GM23338 (cell line): ENCODE measurements around the gene IL11. TPM values are rescaled to one million over a fixed set of nuclear protein-coding genes. Genes with fewer than 3 reads are reported as not detected.

Source experiments
- ATAC-seq: fragments of 200-7000 bp; cut with Tn5 transposase; 3 replicates; pipeline ENCODE4 v1.9.1; 2020
- DNase-seq: peaks from one replicate; pipeline ENCODE4 v3.0.0-alpha.2; 2015; ENCODE audit warnings: low spot score
- H2AFZ ChIP-seq: fragments of 200-600 bp; sonication (generic); 2 replicates; pipeline ENCODE4 v1.8.0; 2016; ENCODE audit warnings: antibody characterized with exemption, mild to moderate bottlenecking, moderate library complexity
- H3F3A ChIP-seq: fragments of 200-600 bp; sonication (generic); replicated peaks from 2 replicates; pipeline ENCODE4 v1.8.0; 2017; ENCODE audit warnings: antibody characterized with exemption, mixed run types, low read depth
- H3K27ac ChIP-seq: fragments of 200-600 bp; sonication (generic); 2 replicates; pipeline ENCODE4 v1.6.1; 2016; ENCODE audit warnings: low read depth
- H3K27me3 ChIP-seq: fragments of 200-600 bp; sonication (generic); 2 replicates; pipeline ENCODE4 v1.8.0; 2016; ENCODE audit warnings: mild to moderate bottlenecking, mixed run types, moderate library complexity; ENCODE audit not compliant: insufficient read depth
- H3K36me3 ChIP-seq: fragments of 200-600 bp; sonication (generic); 2 replicates; pipeline ENCODE4 v1.8.0; 2016; ENCODE audit warnings: mild to moderate bottlenecking; ENCODE audit not compliant: insufficient read depth
- H3K4me1 ChIP-seq: fragments of 200-600 bp; sonication (generic); 2 replicates; pipeline ENCODE4 v1.8.0; 2016; ENCODE audit warnings: mild to moderate bottlenecking, moderate library complexity; ENCODE audit not compliant: insufficient read depth
- H3K4me2 ChIP-seq: fragments of 200-600 bp; sonication (generic); 2 replicates; pipeline ENCODE4 v1.7.1; 2017; ENCODE audit warnings: mixed run types
- H3K4me3 ChIP-seq: fragments of 200-600 bp; sonication (generic); 2 replicates; pipeline ENCODE4 v1.6.1; 2016; ENCODE audit warnings: mixed run types
- H3K79me2 ChIP-seq: fragments of 200-600 bp; sonication (generic); replicated peaks from 2 replicates; pipeline ENCODE4 v1.8.0; 2017; ENCODE audit warnings: mild to moderate bottlenecking; ENCODE audit not compliant: insufficient read depth
- H3K9me2 ChIP-seq: fragments of 200-600 bp; sonication (generic); 2 replicates; pipeline ENCODE4 v1.8.0; 2017; ENCODE audit not compliant: insufficient read depth
- H4K20me1 ChIP-seq: fragments of 200-600 bp; sonication (generic); replicated peaks from 2 replicates; pipeline ENCODE4 v1.8.0; 2017; ENCODE audit warnings: mild to moderate bottlenecking; ENCODE audit not compliant: insufficient read depth
- H3K27ac Mint-ChIP-seq: 2 replicates; pipeline ENCODE4 v1.8.0; 2020; ENCODE audit warnings: inconsistent platforms, mild to moderate bottlenecking, moderate library complexity, mixed read lengths
- H3K27me3 Mint-ChIP-seq: 3 replicates; pipeline ENCODE4 v1.8.0; 2022; ENCODE audit warnings: low read depth, mild to moderate bottlenecking, moderate library complexity, mixed read lengths, inconsistent platforms; ENCODE audit not compliant: insufficient read depth, poor library complexity
- H3K36me3 Mint-ChIP-seq: 3 replicates; pipeline ENCODE4 v1.8.0; 2021; ENCODE audit warnings: low read depth, mild to moderate bottlenecking, inconsistent platforms, moderate library complexity, mixed read lengths
- H3K4me1 Mint-ChIP-seq: 3 replicates; pipeline ENCODE4 v1.8.0; 2020; ENCODE audit warnings: mild to moderate bottlenecking, inconsistent platforms, mixed read lengths
- H3K4me3 Mint-ChIP-seq: 3 replicates; pipeline ENCODE4 v1.8.0; 2021; ENCODE audit warnings: moderate library complexity, mild to moderate bottlenecking, inconsistent platforms, mixed read lengths
- H3K9me3 Mint-ChIP-seq: 3 replicates; pipeline ENCODE4 v1.8.0; 2020; ENCODE audit warnings: moderate library complexity, mild to moderate bottlenecking, inconsistent platforms, mixed read lengths
- CREB1 ChIP-seq: fragments of 250-450 bp; sonication (Bioruptor Pico); IDR thresholded peaks from 2 replicates; pipeline ENCODE4 v1.5.0; 2020; ENCODE audit warnings: low read depth, mild to moderate bottlenecking, moderate library complexity
- EZH2 ChIP-seq: fragments of 200-600 bp; sonication (generic); IDR thresholded peaks from one replicate; pipeline ENCODE4 v1.8.0; 2017; ENCODE audit warnings: antibody characterized with exemption, mild to moderate bottlenecking, low read depth; ENCODE audit not compliant: unreplicated experiment
- EZH2phosphoT487 ChIP-seq: fragments of 200-600 bp; sonication (generic); IDR thresholded peaks from one replicate; pipeline ENCODE4 v1.8.1; 2018; ENCODE audit warnings: antibody characterized with exemption; ENCODE audit not compliant: unreplicated experiment
- JUNB ChIP-seq: IDR thresholded peaks from one replicate; pipeline ENCODE4 v1.6.1; 2016; ENCODE audit warnings: antibody characterized with exemption; ENCODE audit not compliant: unreplicated experiment
- POLR2AphosphoS5 ChIP-seq: IDR thresholded peaks from 2 replicates; pipeline ENCODE4 v1.6.1; 2016; ENCODE audit warnings: antibody characterized with exemption, low read depth
- STAT1 ChIP-seq: IDR thresholded peaks from one replicate; pipeline ENCODE4 v1.6.1; 2016; ENCODE audit warnings: antibody characterized with exemption; ENCODE audit not compliant: unreplicated experiment
- polyA plus RNA-seq: library from polyadenylated mRNA; unstranded; fragments of >200 nt; fragmentation: Nextera tagmentation; extraction: Ambion mirVana; gene quantifications from 2 replicates; pipeline ENCODE4 v1.2.1, GENCODE V29; 2016
- total RNA-seq: library from RNA; depleted of rRNA; stranded (reverse); fragments of >200 nt; shearing (Covaris generic); gene quantifications from 2 replicates; pipeline ENCODE4 v1.2.3, GENCODE V29; 2014
- TF ChIP-seq, protein P1 (sequence below), 2 experiments: fragments of 200-600 bp in 1 of 2; sonication (generic) in 1 of 2; conservative IDR thresholded peaks; 2 replicates each; pipeline versions ENCODE4 v1.5.1 to v1.6.1; 2016 to 2017; ENCODE audit warnings: antibody characterized with exemption in 2 of 2, low read depth in 2 of 2, mild to moderate bottlenecking in 2 of 2, moderate library complexity in 1 of 2
- TF ChIP-seq, protein P2 (sequence below): fragments of 250-450 bp; sonication (Bioruptor Pico); IDR thresholded peaks from 2 replicates; pipeline ENCODE4 v1.5.0; 2020; ENCODE audit warnings: mild to moderate bottlenecking, moderate library complexity
- TF ChIP-seq, protein P3 (sequence below): IDR thresholded peaks from 2 replicates; pipeline ENCODE4 v1.6.1; 2016; ENCODE audit warnings: antibody characterized with exemption

IL11 gene
- total and polyA plus RNA-seq, 2 experiments from 2014 or later, result 0.58 to 2.2 TPM

DNA sequence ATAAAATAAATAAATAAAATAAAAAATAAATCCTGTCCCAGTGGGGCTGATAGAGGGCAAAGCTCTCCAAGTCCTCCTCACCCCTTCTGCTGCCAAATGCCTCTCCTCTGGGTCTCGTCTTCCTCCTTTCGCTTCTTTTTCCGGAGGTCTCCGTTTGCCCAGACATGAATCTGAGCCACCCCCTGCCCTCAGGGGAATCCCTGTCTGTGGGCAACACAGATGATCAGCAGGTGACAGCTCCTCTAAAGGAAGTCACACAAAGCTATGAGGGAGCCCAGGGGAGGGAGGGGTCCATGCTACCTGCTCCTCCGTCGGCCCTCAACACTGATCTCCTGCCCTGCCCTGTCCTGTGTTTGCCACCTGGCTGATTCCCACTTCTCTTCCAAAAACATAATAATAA lies 45.6 kb downstream of the IL11 start (continued):
- TF ChIP-seq, protein P1, sequence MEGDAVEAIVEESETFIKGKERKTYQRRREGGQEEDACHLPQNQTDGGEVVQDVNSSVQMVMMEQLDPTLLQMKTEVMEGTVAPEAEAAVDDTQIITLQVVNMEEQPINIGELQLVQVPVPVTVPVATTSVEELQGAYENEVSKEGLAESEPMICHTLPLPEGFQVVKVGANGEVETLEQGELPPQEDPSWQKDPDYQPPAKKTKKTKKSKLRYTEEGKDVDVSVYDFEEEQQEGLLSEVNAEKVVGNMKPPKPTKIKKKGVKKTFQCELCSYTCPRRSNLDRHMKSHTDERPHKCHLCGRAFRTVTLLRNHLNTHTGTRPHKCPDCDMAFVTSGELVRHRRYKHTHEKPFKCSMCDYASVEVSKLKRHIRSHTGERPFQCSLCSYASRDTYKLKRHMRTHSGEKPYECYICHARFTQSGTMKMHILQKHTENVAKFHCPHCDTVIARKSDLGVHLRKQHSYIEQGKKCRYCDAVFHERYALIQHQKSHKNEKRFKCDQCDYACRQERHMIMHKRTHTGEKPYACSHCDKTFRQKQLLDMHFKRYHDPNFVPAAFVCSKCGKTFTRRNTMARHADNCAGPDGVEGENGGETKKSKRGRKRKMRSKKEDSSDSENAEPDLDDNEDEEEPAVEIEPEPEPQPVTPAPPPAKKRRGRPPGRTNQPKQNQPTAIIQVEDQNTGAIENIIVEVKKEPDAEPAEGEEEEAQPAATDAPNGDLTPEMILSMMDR (conservative IDR thresholded peaks at IDR 0.05; ENCODE audit: low read depth in 2 of 2), result no peak
- no peak for TF ChIP-seq CREB1 (CRISPR knock-in tag)
- TF ChIP-seq STAT1, result no peak
- no peak for TF ChIP-seq POLR2AphosphoS5
- TF ChIP-seq, protein P2, sequence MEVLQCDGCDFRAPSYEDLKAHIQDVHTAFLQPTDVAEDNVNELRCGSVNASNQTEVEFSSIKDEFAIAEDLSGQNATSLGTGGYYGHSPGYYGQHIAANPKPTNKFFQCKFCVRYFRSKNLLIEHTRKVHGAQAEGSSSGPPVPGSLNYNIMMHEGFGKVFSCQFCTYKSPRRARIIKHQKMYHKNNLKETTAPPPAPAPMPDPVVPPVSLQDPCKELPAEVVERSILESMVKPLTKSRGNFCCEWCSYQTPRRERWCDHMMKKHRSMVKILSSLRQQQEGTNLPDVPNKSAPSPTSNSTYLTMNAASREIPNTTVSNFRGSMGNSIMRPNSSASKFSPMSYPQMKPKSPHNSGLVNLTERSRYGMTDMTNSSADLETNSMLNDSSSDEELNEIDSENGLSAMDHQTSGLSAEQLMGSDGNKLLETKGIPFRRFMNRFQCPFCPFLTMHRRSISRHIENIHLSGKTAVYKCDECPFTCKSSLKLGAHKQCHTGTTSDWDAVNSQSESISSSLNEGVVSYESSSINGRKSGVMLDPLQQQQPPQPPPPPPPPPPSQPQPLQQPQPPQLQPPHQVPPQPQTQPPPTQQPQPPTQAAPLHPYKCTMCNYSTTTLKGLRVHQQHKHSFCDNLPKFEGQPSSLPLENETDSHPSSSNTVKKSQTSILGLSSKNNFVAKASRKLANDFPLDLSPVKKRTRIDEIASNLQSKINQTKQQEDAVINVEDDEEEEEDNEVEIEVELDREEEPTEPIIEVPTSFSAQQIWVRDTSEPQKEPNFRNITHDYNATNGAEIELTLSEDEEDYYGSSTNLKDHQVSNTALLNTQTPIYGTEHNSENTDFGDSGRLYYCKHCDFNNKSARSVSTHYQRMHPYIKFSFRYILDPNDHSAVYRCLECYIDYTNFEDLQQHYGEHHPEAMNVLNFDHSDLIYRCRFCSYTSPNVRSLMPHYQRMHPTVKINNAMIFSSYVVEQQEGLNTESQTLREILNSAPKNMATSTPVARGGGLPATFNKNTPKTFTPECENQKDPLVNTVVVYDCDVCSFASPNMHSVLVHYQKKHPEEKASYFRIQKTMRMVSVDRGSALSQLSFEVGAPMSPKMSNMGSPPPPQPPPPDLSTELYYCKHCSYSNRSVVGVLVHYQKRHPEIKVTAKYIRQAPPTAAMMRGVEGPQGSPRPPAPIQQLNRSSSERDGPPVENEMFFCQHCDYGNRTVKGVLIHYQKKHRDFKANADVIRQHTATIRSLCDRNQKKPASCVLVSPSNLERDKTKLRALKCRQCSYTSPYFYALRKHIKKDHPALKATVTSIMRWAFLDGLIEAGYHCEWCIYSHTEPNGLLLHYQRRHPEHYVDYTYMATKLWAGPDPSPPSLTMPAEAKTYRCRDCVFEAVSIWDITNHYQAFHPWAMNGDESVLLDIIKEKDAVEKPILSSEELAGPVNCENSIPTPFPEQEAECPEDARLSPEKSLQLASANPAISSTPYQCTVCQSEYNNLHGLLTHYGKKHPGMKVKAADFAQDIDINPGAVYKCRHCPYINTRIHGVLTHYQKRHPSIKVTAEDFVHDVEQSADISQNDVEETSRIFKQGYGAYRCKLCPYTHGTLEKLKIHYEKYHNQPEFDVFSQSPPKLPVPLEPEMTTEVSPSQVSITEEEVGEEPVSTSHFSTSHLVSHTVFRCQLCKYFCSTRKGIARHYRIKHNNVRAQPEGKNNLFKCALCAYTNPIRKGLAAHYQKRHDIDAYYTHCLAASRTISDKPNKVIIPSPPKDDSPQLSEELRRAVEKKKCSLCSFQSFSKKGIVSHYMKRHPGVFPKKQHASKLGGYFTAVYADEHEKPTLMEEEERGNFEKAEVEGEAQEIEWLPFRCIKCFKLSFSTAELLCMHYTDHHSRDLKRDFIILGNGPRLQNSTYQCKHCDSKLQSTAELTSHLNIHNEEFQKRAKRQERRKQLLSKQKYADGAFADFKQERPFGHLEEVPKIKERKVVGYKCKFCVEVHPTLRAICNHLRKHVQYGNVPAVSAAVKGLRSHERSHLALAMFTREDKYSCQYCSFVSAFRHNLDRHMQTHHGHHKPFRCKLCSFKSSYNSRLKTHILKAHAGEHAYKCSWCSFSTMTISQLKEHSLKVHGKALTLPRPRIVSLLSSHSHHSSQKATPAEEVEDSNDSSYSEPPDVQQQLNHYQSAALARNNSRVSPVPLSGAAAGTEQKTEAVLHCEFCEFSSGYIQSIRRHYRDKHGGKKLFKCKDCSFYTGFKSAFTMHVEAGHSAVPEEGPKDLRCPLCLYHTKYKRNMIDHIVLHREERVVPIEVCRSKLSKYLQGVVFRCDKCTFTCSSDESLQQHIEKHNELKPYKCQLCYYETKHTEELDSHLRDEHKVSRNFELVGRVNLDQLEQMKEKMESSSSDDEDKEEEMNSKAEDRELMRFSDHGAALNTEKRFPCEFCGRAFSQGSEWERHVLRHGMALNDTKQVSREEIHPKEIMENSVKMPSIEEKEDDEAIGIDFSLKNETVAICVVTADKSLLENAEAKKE (CRISPR knock-in tag), result no peak
- no peak for TF ChIP-seq EZH2phosphoT487

DNA sequence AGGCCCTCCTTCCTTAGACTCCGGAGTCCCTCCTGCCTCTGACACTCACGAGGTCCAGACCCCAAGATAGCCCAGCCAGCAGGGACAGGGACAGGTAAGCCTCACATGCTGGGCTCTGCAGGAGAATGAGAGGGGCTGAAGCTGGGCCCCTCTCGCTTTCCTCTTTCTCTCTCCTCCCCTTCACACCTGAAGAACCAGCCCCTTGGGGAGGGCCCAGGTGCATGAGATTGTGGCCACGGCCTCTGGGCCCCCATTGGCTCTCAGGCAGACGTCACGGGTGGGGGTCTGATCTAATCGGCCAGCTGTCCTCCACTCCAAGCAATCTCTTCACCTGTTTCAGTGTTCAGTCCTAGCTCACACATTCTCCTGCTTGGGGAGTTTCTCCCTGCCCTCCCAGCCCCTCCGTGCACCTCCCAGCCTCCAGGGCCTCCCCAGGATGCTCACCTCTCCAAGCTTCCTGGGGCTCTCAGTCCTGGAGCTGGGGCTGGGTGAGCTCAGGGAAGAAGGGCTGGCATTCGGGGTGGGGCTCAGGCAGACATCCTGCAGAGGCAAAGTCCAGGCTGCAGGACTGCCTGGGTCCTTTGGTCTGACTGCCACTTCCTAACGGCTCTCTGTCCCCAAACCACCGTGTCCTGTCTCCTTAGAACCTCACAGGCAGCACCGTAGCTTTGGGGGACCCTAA lies 47.9 kb downstream of the IL11 start:
- peaks cover 5% of the 10 kb centered on the region; the same call in 1 of the 2 replicates for H3K4me1 ChIP-seq
- TF ChIP-seq EZH2 (no peak), JUNB (no peak), POLR2AphosphoS5 (no peak)
- TF ChIP-seq, protein P1 (conservative IDR thresholded peaks at IDR 0.05; ENCODE audit: low read depth in 2 of 2), result no peak
- TF ChIP-seq, protein P3, sequence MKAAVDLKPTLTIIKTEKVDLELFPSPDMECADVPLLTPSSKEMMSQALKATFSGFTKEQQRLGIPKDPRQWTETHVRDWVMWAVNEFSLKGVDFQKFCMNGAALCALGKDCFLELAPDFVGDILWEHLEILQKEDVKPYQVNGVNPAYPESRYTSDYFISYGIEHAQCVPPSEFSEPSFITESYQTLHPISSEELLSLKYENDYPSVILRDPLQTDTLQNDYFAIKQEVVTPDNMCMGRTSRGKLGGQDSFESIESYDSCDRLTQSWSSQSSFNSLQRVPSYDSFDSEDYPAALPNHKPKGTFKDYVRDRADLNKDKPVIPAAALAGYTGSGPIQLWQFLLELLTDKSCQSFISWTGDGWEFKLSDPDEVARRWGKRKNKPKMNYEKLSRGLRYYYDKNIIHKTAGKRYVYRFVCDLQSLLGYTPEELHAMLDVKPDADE, result no peak
- H3K36me3 ChIP-seq, result no peaks in the 10 kb centered on the region
- H3K27ac ChIP-seq, result no peak overlapping the region
- H3K27me3 ChIP-seq, result no peaks in the 10 kb centered on the region
- Mint-ChIP-seq H3K27ac (no peak overlapping the region), H3K4me1 (peaks cover 15% of the 10 kb centered on the region), H3K36me3 (no peaks in the 10 kb centered on the region), H3K4me3 (no peak overlapping the region), H3K27me3 (peaks cover 12% of the 10 kb centered on the region), H3K9me3 (no peaks in the 10 kb centered on the region; the same call in 2 of the 3 replicates)
- H4K20me1 ChIP-seq, result no peaks in the 10 kb centered on the region
- no peak for DNase-seq
- H3K79me2 ChIP-seq, result no peaks in the 10 kb centered on the region
- ATAC-seq, result peak; percentile 9
- H3K4me2 ChIP-seq, result no peak overlapping the region
- no peak overlapping the region for H2AFZ ChIP-seq
- H3K9me2 ChIP-seq, result no peaks in the 10 kb centered on the region
- H3F3A ChIP-seq, result 0 out of 2 replicates have a peak, but pooled peaks cover 4% of the 10 kb centered on the region
- H3K4me3 ChIP-seq, result no peak overlapping the region
